Kidney (tissue), 14 donors: ENCODE measurements around the gene KLF7. TPM values are rescaled to one million over a fixed set of nuclear protein-coding genes. Genes with fewer than 3 reads are reported as not detected.

Source experiments
- DNase-seq, 5 donors: peaks; one replicate each; pipeline ENCODE4 v3.0.0-alpha.2; 2013 to 2020
- FAIRE-seq: peaks from 2 replicates; lab custom pipeline; 2012; peaks lifted over from hg19 to GRCh38; lab: Jason Lieb, UNC
- H3K27ac ChIP-seq, 2 donors: one replicate each; pipeline ENCODE4 v1.7.0; 2013; ENCODE audit warnings: low read depth in 2 of 2, low read length in 2 of 2, inconsistent platforms in 1 of 2
- H3K27me3 ChIP-seq: one replicate; pipeline ENCODE4 v1.7.1; 2013; ENCODE audit warnings: low read length, inconsistent platforms; ENCODE audit not compliant: control insufficient read depth, insufficient read depth
- H3K36me3 ChIP-seq, 3 donors: one replicate each; pipeline versions ENCODE4 v1.7.0 to v1.7.1; 2013; ENCODE audit warnings: low read length in 3 of 3, control low read depth in 1 of 3, inconsistent platforms in 1 of 3; ENCODE audit not compliant: insufficient read depth in 3 of 3, control insufficient read depth in 2 of 3
- H3K4me1 ChIP-seq, 3 donors: one replicate each; pipeline versions ENCODE4 v1.7.0 to v1.7.1; 2013; ENCODE audit warnings: low read length in 3 of 3, inconsistent platforms in 1 of 3, low read depth in 1 of 3; ENCODE audit not compliant: control insufficient read depth in 2 of 3, insufficient read depth in 2 of 3
- H3K4me3 ChIP-seq, 3 donors: one replicate each; pipeline versions ENCODE4 v1.7.0 to v1.8.1; 2013; ENCODE audit warnings: low read length in 3 of 3, control low read depth in 1 of 3, inconsistent platforms in 1 of 3
- H3K9ac ChIP-seq, 3 donors: one replicate each; pipeline versions ENCODE4 v1.7.0 to v1.7.1; 2013; ENCODE audit warnings: low read length in 3 of 3, control low read depth in 1 of 3, inconsistent platforms in 1 of 3
- H3K9me3 ChIP-seq, 3 donors: one replicate each; pipeline versions ENCODE4 v1.7.0 to v1.7.1; 2013; ENCODE audit warnings: low read length in 3 of 3, control low read depth in 1 of 3, inconsistent platforms in 1 of 3; ENCODE audit not compliant: control insufficient read depth in 2 of 3, insufficient read depth in 1 of 3
- intact Hi-C: fragments of 100-400 bp; cut with DNase I; formaldehyde crosslinking; loops from one replicate; pipeline ENCODE4 v1.11.1; 2022
- polyA plus RNA-seq: library from polyadenylated mRNA; stranded (reverse); fragments of 350-450 nt; fragmentation: Illumina TruSeq; extraction: RNeasy Lipid Tissue Mini Kit (QIAGEN cat#74804); gene quantifications from one replicate; pipeline ENCODE4 v1.2.3, GENCODE V29; 2014; ENCODE audit warnings: low read depth, low replicate concordance; ENCODE audit not compliant: insufficient read depth
- total RNA-seq: library from RNA; stranded (reverse); fragmentation: NEBNext Ultra II Directional; extraction: Animal tissue kit (Norgen Biotek cat#: 25700); gene quantifications from one replicate; pipeline ENCODE4 v1.2.1, GENCODE V29; 2021
- TF ChIP-seq, protein P1 (sequence below): IDR thresholded peaks from 3 replicates; pipeline ENCODE4 v1.5.1; 2012; ENCODE audit warnings: mild to moderate bottlenecking, moderate library complexity, borderline replicate concordance; ENCODE audit not compliant: insufficient read depth; ENCODE audit errors: extremely low read depth
- donor health status: control.
- donor health status: control.
- donor health status: control.
- donor health status: control.
- donor health status: control.
- donor health status: DM: yes; HTN: yes; CAD: no.
- donor health status: Normal renal cell carcinoma (clear cell type).

Gene KLF7
- total and polyA plus RNA-seq, 2 donors from 2014 or later: 2.9 to 61.5 TPM

DNA sequence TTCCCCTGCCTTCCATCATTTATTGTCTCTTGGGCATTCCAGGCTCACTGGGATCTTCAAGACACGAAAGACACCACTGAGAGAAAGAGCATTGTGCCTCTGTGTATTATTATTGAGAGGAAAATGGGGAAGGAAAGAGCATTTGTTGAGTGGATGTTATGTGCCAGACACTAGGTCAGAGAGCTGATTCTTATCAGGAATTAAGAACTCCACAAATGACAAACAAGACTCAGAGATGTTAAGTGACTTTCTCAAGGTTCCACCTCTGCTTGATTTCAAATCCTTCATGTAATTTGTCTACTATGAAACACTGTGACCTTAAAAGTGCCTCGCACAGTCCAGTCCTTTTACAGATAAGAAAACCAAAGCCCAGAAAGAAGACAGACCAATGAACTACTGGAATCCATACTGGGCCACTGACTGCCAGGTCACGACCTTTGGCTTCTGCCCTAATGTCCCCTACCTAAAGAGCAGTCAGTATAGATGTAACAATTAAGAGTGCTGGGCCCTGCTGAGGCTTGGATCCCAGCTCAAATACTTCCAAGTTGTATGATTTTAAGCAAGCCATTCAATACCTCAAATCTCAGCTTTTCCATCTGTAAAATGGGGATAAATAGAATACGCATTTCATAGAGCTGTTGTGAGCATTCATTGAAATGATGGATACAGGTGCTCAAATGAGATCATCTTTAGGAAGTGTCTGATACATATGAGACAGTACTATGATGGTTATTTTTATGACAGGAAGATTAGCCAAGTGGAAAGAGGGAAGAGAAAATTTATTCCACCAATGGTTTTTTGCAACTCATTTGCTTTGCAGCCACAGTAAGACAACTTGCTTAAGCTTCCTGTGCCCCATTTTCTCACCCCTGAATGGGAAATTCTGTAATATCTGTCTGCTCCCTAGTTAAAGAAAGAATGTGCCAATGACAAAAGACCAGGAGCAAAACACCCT is 10.9 kb downstream of the KLF7 start:
- H3K4me3 ChIP-seq: no peak overlapping the region
- H3K27ac ChIP-seq: peak overlapping the region in 1 of 2 donors; percentile 53
- intact Hi-C loops: no loop called here
- H3K9ac ChIP-seq: no peak overlapping the region
- H3K4me1 ChIP-seq: peaks cover 4 to 20% (median 16%) of the 10 kb centered on the region in 3 donors
- DNase-seq: no peak
- H3K36me3 ChIP-seq: no peaks in the 10 kb centered on the region
- H3K9me3 ChIP-seq: no peaks in the 10 kb centered on the region
- TF ChIP-seq, protein P1, sequence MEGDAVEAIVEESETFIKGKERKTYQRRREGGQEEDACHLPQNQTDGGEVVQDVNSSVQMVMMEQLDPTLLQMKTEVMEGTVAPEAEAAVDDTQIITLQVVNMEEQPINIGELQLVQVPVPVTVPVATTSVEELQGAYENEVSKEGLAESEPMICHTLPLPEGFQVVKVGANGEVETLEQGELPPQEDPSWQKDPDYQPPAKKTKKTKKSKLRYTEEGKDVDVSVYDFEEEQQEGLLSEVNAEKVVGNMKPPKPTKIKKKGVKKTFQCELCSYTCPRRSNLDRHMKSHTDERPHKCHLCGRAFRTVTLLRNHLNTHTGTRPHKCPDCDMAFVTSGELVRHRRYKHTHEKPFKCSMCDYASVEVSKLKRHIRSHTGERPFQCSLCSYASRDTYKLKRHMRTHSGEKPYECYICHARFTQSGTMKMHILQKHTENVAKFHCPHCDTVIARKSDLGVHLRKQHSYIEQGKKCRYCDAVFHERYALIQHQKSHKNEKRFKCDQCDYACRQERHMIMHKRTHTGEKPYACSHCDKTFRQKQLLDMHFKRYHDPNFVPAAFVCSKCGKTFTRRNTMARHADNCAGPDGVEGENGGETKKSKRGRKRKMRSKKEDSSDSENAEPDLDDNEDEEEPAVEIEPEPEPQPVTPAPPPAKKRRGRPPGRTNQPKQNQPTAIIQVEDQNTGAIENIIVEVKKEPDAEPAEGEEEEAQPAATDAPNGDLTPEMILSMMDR: no peak
- FAIRE-seq: no peak
- no peaks in the 10 kb centered on the region for H3K27me3 ChIP-seq

DNA sequence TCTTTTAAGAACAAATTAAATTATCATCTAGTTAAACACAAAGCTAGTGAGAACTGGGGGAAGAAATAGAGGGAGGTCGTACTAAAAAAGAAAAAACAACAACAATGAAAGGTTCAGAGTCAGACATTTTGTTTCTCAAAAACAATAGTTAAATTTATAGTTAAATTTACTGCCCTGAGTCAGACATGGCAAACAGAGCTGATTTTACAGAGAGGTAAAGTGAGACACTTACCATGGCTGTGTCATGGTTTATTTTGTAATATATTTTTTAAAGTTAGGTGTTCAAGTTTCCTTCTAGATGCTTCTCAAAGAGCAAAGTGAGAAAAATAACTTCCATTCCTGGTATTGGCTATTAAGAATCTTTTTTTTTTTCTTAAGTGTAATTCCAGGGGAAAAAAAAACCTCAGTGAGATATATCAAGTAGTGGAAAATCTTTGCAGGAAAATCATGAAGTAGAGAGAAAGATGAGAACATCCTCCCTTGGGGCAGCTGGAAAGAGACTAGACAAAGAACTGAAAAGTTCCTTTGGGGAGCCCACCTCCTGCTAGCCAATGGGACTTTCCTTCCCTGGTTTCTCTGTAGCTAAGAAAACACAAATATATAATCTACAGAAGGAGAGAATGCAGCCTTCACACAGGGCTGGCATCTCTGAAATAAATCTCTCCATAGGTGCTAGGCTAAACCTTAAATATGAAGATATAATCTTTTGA is 12.3 kb downstream of the KLF7 start:
- H3K9ac ChIP-seq: no peak overlapping the region
- FAIRE-seq (no peak), DNase-seq (no peak)
- H3K4me3 ChIP-seq: no peak overlapping the region
- no peaks in the 10 kb centered on the region for H3K27me3 ChIP-seq
- peak overlapping the region in 1 of 2 donors; percentile 29 for H3K27ac ChIP-seq
- intact Hi-C loops: no loop called here
- TF ChIP-seq, protein P1: no peak
- no peaks in the 10 kb centered on the region for H3K9me3 ChIP-seq
- H3K4me1 ChIP-seq: peaks cover 4 to 20% (median 20%) of the 10 kb centered on the region in 3 donors
- no peaks in the 10 kb centered on the region for H3K36me3 ChIP-seq

DNA sequence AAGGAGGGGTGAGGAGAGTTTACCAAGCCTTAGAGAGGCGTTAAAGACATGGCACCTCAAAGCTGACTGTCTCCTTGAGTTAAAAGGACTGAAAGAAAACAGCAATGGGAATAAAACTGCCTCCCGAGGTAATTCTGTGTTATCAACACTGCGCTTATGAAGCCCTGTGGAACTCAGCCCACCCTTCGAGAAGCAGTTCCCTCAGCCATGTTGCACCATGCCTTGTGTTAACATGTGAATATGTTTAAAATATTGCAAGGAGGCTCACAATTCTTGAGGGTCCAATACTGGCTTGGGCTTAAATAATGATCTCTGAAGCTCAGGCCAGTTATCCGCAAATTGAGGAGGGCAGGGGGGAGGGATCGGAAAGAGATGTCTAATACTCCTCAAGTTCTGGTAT is 14.7 kb downstream of the KLF7 start:
- Histone ChIP-seq H3K9ac (no peak overlapping the region), H3K9me3 (no peaks in the 10 kb centered on the region), H3K27ac (no peak overlapping the region), H3K4me1 (peaks cover 4 to 20% (median 15%) of the 10 kb centered on the region in 3 donors), H3K36me3 (peaks cover 0 to under 1% (median 0%) of the 10 kb centered on the region in 3 donors), H3K27me3 (no peaks in the 10 kb centered on the region), H3K4me3 (no peak overlapping the region)
- FAIRE-seq (no peak), DNase-seq (no peak)
- intact Hi-C loops: no loop called here
- TF ChIP-seq, protein P1: no peak
